ENCODE measurements around the gene ZFR. TPM values are rescaled to one million over a fixed set of nuclear protein-coding genes. Genes with fewer than 3 reads are reported as not detected.
A peak's percentile ranks its signal among the peaks of the same experiment; 100 is the strongest.

The ZFR gene
- total and polyA plus RNA-seq, 9 of the 15 experiments (the other 6 are each of a cell fraction or from before 2014, with no cell fraction given) = 35.5 to 108 (median 71.1) TPM

GRCh38 chr5:32443541-32444430 lies 754 bp downstream of the ZFR start (continued):
- TF ChIP-seq REST (IDR thresholded peaks at IDR 0.05; ENCODE audit: borderline replicate concordance) (no peak), REST (CRISPR knock-in tag; IDR thresholded peaks at IDR 0.05; ENCODE audit: low read depth) (0 out of 2 replicates have a peak, but pooled peaks have one; percentile 16), TAF1 (IDR thresholded peaks at IDR 0.05; ENCODE audit: control insufficient read depth, extremely low read depth, insufficient read depth, low read length, severe bottlenecking) (peak; percentile 46), CREB5 (CRISPR knock-in tag; IDR thresholded peaks at IDR 0.05) (no peak), PTTG1 (tag; IDR thresholded peaks at IDR 0.05; ENCODE audit: low read depth) (no peak), RBM22 (IDR thresholded peaks at IDR 0.05; ENCODE audit: low read depth, low read length, poor library complexity, severe bottlenecking) (no peak), HNRNPK (IDR thresholded peaks at IDR 0.05; ENCODE audit: low read depth, low read length, poor library complexity, severe bottlenecking) (no peak), ETV5 (CRISPR knock-in tag; IDR thresholded peaks at IDR 0.05; ENCODE audit: low read depth) (peak; percentile 54; the same call in 1 of the 2 replicates), EGR1 (conservative IDR thresholded peaks at IDR 0.05) (peak; percentile 64), ETS2 (tag; IDR thresholded peaks at IDR 0.05; ENCODE audit: borderline replicate concordance, poor library complexity, severe bottlenecking) (no peak), ZNF347 (CRISPR knock-in tag; IDR thresholded peaks at IDR 0.05; ENCODE audit: low read depth) (no peak), IRF2 (CRISPR knock-in tag; IDR thresholded peaks at IDR 0.05) (no peak), ZNF444 (CRISPR knock-in tag; IDR thresholded peaks at IDR 0.05) (no peak), SNIP1 (IDR thresholded peaks at IDR 0.05; ENCODE audit: low read depth) (no peak), HDGF (IDR thresholded peaks at IDR 0.05) (no peak), FIP1L1 (IDR thresholded peaks at IDR 0.05; ENCODE audit: low read depth, low read length, poor library complexity, severe bottlenecking) (peak; percentile 13), EP400 (IDR thresholded peaks at IDR 0.05) (0 out of 2 replicates have a peak, but pooled peaks have one; percentile 28), SMAD1 (IDR thresholded peaks at IDR 0.05; ENCODE audit: low read depth, low read length, partially characterized antibody) (no peak)
